GM23248 (cell line): ENCODE measurements around the gene LRIG3.

Experiments used
- EZH2 ChIP-seq: fragments of 200-600 bp; sonication (generic); IDR thresholded peaks from 2 replicates; pipeline ENCODE4 v1.6.1; 2018; ENCODE audit warnings: antibody characterized with exemption, mild to moderate bottlenecking; ENCODE audit not compliant: insufficient read depth, poor library complexity, severe bottlenecking
- EZH2phosphoT487 ChIP-seq: fragments of 200-600 bp; sonication (generic); IDR thresholded peaks from 2 replicates; pipeline ENCODE4 v1.6.1; 2018; ENCODE audit warnings: antibody characterized with exemption, moderate library complexity, mild to moderate bottlenecking, low read depth; ENCODE audit not compliant: insufficient read depth

- no peak for TF ChIP-seq EZH2phosphoT487
- TF ChIP-seq EZH2 = no peak
Measured at GRCh38 chr12:58871556-58871955, 48.7 kb downstream of the LRIG3 start.
